GM15510 (cell line): ENCODE measurements around the gene HES2.

ENCODE experiments used
- POLR2A ChIP-seq: IDR thresholded peaks from 3 replicates; pipeline ENCODE4 v1.6.1; 2011; ENCODE audit warnings: borderline replicate concordance; ENCODE audit not compliant: insufficient read length; ENCODE audit errors: extremely low read depth

Gene HES2

GRCh38 chr1:6367381-6368012 lies 52.2 kb downstream of the HES2 start:
- TF ChIP-seq POLR2A = no peak

GRCh38 chr1:6365047-6365446 lies 54.7 kb downstream of the HES2 start:
- TF ChIP-seq POLR2A = no peak
